ENCODE data around the gene CEP104.

Gene CEP104

DNA sequence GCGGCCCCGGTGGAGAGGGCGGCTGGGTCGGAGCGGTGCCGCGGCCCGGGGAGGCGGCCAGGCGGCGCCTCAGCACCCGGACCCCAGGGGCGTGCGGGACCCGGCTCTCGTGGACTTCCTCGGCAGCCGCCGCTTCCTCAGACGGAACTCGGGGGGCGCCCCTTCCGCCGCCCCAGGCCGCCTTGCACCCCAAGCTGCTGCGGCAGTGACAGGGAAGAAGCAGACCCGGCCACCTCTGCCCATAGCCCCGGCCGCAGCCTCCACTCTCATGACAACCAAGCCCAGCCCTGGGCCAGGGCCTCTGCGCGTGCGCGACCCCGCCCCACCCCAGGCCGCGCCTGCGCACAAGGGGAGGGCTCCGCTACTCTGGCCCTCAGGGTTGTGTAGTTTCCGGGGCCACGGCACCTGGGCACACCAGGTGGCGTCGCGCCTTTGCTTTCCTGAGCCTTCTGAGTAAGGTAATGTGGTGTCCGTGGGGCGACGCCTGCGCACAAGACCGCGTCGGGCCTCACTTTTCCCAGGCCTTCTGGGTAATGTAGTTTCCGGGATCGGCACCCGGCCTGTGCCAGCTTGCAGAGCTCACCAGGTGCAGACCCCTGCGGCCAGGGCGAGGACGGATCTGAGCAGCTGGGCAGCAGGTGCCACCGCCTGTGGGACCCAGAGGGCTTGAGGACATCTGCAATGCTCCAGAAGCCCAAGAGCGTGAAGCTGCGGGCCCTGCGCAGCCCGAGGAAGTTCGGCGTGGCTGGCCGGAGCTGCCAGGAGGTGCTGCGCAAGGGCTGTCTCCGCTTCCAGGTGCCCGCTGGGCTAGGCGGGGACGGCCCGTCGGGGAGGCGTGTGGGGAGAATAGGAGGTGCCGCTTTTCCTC, at the start of gene CEP104, which contains the start of gene DFFB:
Gene CEP104 (minus strand): TSS at position 289 of the 868 bp plus-strand sequence. CDS start 4,804 bp downstream, outside the sequence.
Gene DFFB (plus strand): TSS at position 554 of the 868 bp plus-strand sequence. CDS start 128 bp downstream, at position 682.
- DNase-seq: peak; percentile 94

DNA sequence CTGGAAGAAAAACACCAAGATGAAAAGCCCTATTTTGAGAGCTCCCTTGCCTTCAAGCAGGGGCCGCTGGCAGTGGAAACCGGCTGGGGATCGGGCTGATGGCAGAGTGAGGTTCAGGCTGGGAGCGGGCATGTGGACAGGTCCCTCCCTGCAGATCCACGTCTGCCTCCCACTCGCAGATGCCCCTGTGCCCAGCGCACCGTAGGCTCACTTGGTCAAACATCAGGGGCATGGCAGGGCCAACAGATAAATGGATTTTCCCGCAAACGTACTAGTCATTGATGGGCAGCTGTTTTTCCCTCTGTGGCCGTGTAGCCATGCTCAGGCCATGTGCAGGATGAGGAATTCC, 49.6 kb upstream of the CEP104 start:
- no peak for DNase-seq

- DNase-seq: no peak
Measured at GRCh38 chr1:3905953-3906671, 49.1 kb upstream of the CEP104 start.

GRCh38 chr1:3905266-3905952, 48.4 kb upstream of the CEP104 start:
- DNase-seq: no peak

- no peak for DNase-seq
Measured at GRCh38 chr1:3904843-3905185, 47.8 kb upstream of the CEP104 start.

- no peak for DNase-seq
Measured at GRCh38 chr1:3904006-3904842, 47.2 kb upstream of the CEP104 start.

DNA sequence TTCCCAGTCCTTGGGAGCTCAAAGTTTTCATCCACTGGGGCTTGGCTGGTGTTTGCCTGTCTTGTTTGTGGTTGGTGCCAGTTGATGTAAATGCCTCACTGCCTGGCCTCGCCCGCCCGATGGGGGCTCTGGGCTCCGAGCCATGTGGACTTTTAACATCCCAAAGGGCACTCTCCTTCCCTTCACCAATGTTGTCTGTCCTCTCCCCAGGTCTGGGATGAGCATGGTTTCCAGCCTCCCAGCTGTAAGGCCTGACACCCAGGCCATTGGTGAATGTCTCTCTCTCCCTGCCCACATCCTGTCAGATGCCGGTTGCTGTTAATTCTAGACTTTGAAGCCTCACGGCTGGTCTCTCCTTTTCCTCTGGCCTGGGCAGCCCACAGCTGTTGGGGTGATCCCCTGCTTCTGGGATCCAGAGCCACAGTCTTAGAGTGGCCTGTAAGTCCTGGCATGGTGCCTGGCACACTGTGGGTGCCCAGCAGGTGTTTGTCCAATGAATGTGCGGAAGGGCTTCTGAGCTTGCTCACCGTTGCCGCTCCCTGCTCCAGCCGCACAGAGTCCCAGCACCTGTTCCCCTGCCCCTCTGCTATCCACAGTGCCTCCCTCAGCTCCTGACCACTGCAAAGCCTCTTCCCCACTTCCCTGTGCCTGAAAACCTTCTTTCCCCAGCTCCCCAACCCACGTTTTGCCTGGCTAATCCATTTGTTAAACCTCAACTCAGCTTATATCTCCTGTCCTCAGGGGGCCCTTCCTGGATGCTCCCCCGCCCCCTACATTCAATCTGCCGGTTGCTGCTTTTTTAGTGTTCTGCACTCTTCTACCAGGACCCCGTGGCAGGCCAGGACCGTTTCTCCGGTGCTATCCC, 46.4 kb upstream of the CEP104 start:
- DNase-seq: no peak

- DNase-seq: no peak
Measured at GRCh38 chr1:3902571-3903091, 45.6 kb upstream of the CEP104 start.

DNA sequence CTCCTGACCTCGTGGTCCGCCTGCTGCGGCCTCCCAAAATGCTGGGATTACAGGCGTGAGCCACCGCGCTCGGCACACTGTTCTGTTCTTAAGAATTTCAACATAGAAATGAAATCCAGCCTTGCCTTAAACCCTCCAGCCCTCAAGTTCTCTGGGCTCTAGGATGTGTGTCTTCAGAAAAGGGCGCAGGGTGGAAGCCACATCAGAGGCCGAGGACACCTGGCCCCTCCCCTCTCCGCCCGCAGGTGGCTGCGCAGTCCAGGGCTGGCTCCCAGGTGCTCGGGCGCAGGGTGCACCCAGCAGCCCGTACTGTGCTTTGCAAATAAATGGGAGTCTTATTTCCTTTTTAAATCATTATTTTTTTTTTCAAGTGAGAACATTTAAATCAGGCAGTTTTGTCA, 45.1 kb upstream of the CEP104 start:
- DNase-seq: no peak

DNA sequence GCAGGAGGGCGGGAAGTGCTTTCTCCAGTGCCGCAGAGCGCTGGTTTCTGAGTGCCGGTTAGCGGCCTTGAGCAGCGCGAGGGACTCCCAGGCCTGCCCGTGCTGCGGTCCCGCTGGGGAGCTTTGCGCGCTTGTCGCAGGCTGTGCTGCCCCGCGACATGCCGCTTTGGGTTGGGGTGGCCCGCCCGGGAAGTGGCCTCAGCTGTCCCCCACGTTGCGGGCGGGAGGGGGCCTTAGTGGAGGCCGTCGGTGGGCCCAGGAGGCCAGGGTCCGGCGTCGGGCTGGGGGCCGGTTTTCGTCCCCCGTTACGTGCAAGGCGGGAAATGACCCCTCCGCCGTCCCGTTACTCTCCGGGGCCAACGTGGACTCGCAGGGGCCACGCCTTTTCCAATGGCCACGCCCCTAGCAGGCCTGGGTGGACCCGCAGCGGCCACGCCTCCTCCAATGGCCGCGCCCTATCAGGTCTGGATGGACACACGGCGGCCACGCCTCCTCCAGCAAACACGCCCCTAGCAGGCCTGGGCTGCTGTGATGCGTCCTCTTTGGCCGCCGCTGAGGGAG, 44.0 kb upstream of the CEP104 start:
- peak; percentile 94 for DNase-seq

DNA sequence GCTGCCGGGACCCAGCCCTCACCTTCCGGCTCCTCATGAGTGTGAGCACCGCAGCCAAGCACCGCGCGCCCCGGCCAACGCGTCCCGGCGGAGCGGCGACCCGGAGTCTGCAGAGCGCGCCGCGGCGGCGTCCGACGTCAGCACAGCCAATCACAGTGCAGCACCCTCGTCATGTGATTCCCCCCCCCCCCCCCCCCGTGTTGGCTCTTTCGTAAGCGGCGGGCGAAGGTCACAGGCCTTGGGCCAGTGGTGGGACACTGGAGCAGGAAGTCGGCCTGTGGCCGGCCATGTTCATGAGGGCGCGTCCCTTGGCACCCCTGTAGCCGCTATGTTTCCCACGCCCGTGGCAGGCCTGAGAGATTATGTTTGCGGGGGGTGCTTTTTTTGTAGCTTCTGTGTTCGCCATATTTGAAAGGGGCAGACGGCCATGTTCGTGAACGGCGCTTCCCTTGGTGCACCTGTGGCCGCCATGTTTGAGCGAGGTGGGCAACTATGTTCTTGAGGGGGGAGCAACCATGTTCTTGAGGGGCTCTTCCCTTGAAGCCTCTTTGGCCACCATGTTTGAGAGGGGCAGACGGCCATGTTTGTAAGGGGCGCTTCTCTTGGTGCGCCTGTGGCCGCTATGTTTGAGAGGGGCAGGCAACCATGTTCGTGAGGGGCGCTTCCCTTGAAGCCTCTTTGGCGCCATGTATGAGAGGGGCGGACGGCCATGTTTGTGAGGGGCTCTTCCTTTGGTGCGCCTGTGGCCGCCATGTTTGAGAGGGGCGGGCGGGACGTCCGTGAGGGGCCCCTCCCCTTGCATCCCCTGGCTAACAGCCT, 43.3 kb upstream of the CEP104 start, which contains the start of gene C1orf174:
Gene C1orf174 (minus strand): TSS at position 123 of the 819 bp plus-strand sequence. CDS start 86 bp downstream, at position 37.
- DNase-seq: peak; percentile 98

- no peak for DNase-seq
Measured at GRCh38 chr1:3899754-3900149, 42.7 kb upstream of the CEP104 start.

DNA sequence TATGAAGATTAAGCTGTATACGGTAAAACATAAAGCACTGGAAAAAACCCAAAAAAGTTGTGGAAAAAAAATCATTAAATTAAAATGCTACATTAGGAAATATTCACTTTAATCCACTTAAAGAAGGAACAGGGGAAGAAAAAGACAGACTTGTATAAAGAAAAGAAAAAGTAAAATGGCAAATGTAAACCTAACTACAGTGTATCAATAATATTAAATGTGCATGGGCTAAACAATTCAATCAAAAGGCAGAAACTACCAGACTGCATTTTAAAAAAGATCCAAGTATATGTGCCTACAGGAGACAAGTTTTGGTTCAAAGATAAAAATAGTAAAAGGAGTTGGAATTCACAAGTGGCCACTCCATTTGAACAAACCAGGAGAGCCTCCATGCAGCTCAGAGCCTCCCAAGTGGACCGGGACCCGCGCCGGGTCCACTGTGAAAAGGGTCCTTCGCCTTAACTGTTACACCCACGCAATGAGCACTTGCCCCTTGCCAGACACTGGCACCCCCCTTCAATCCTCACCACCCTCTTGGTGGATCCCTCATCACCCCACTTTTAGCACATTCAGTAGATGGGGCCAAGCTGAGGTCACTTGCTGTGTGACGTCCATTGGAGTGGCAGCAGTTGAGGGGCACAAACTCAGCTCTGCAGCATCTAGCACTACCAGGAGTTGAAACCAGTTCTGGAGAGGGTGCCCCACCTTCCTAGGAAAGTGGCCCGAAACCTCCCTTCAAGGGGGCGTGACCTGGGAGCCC, 42.2 kb upstream of the CEP104 start:
- no peak for DNase-seq

DNA sequence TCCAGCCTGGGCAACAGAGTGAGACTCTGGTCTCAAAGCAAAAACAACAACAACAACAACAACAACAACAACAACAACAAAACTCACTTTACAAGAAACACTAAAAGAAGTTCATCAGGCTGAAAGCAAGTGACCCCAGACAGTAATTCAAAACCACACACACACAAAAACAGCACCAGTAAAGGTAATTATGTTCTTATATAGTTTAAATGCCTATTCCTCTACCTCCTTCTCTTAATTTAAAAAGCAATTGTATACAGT, 41.4 kb upstream of the CEP104 start:
- DNase-seq: no peak

DNA sequence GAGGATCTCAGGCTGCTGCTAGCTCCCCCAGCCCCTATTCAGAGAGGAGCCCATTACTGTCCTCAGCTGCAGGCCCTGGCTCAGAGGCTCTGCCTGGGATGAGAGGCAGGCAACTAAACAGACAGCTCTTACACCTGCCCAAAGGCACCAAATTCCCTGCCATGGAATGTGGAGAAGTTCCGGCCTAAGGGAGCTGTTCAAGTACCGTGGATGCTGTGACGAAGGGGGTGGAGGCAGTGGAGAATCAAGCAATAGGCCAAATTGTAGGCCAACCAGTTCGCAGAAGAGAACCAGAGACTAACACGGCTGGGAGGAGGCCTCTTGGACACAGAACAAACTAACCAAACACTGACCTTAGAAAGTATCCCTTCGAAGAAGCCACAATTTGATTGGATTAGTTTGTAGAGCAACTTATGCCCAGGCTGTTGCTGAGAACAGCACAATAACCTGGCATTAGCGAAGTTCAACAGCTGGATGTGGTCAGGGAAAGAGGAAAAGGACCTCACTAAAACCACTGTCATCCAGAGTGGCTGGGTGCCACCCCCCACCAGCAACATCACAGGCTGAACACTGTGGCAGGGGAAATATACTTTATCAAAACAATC, 39.5 kb upstream of the CEP104 start:
- no peak for DNase-seq

GRCh38 chr1:3895951-3896325, 38.9 kb upstream of the CEP104 start:
- no peak for DNase-seq

DNA sequence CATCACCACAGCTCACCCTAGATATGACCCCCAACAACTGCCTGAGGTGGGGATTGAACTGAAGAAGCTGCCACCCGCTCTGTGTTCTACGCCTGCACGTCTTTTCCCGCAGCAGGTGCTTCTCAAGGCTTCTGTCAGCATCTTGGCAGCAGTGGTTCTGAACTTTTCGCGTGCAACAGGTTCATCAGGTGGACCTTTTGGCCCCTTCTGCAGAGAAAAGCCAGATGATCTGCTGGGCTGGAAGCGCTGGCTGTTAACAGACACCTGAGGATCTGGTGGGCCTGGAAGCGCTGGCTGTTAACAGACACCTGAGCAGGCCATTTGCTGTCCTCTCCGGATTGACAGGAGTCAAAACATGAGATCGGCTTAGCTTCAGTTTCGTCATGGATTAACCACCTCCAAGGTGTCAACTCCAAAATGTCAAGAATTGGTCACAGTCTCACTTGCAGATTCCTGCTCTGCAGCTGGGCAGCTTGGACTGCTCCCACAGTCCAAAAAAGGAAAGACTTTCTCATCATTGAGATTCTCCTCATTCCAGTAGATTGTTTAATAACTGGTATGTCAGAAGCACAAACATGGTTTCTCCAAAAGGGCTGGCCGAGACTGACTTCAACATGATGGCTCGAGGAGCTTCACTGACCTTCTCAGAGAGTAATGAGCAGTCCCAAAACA, 38.4 kb upstream of the CEP104 start:
- DNase-seq: no peak

GRCh38 chr1:3894626-3895278, 37.7 kb upstream of the CEP104 start:
- DNase-seq: no peak

All from right forelimb (tissue), 1 donor.